Fibroblast of pulmonary artery (primary cell): Measurements from ENCODE around the gene TRIO.

ENCODE experiments used
- DNase-seq: peaks from one replicate; pipeline ENCODE4 v3.0.0-alpha.2; 2010; ENCODE audit warnings: low read depth
- H3K4me3 ChIP-seq: replicated peaks from 2 replicates; pipeline ENCODE4 v1.5.1; 2011; ENCODE audit warnings: low read depth, mild to moderate bottlenecking, control low read depth, low read length, moderate library complexity
- TF ChIP-seq, protein P1 (sequence below): IDR thresholded peaks from 2 replicates; pipeline ENCODE4 v1.5.1; 2011; ENCODE audit warnings: mild to moderate bottlenecking, control low read depth, low read length, inconsistent platforms; ENCODE audit errors: missing control alignments

TRIO gene

GRCh38 chr5:14251733-14252132 is 108.6 kb downstream of the TRIO start:
- no peak for DNase-seq
- TF ChIP-seq, protein P1, sequence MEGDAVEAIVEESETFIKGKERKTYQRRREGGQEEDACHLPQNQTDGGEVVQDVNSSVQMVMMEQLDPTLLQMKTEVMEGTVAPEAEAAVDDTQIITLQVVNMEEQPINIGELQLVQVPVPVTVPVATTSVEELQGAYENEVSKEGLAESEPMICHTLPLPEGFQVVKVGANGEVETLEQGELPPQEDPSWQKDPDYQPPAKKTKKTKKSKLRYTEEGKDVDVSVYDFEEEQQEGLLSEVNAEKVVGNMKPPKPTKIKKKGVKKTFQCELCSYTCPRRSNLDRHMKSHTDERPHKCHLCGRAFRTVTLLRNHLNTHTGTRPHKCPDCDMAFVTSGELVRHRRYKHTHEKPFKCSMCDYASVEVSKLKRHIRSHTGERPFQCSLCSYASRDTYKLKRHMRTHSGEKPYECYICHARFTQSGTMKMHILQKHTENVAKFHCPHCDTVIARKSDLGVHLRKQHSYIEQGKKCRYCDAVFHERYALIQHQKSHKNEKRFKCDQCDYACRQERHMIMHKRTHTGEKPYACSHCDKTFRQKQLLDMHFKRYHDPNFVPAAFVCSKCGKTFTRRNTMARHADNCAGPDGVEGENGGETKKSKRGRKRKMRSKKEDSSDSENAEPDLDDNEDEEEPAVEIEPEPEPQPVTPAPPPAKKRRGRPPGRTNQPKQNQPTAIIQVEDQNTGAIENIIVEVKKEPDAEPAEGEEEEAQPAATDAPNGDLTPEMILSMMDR = no peak
- no peak overlapping the region for H3K4me3 ChIP-seq

DNA sequence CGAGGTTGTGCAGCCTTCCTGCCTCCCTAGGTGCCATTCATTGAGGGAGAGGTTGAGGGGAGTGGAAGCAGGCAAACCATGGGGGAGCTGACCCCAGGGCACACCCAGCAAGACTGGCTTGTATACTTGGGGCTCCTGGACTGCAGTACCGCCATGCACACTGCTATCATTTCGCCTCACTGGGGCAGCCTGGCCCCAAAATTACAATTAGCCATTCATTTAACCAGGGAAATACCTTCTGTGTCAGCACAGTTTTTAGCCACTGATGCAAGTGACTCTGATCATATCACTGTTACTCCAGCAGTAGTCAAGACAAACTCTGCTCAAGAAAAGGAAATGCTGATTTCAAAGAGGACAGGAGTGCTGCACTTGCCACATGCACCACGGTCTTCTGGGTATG is 109.7 kb downstream of the TRIO start:
- no peak overlapping the region for H3K4me3 ChIP-seq
- TF ChIP-seq, protein P1 = no peak
- no peak for DNase-seq

DNA sequence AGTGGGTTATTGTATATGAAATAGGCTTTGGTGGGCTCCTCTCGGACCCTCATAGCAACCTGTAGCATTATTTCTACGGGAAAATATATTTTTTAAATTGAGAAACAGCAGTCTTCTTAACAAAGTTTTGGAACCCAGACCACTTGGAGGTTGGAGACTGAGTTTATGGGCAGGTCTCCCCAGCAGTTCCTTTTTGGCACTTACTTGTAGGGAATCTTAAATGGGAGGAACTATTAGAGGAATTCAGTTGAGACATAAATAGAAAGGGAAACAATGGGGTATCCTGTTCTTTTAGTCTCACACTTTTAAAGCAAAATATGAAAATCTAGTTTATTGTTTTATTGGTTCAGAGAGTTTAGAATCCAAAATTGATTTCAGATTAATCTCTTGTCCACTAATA is 111.5 kb downstream of the TRIO start:
- no peak overlapping the region for H3K4me3 ChIP-seq
- no peak for DNase-seq
- TF ChIP-seq, protein P1 = no peak

- TF ChIP-seq, protein P1 = no peak
- H3K4me3 ChIP-seq = no peak overlapping the region
- no peak for DNase-seq
Observed at GRCh38 chr5:14256026-14256690, 113.0 kb downstream of the TRIO start.

DNA sequence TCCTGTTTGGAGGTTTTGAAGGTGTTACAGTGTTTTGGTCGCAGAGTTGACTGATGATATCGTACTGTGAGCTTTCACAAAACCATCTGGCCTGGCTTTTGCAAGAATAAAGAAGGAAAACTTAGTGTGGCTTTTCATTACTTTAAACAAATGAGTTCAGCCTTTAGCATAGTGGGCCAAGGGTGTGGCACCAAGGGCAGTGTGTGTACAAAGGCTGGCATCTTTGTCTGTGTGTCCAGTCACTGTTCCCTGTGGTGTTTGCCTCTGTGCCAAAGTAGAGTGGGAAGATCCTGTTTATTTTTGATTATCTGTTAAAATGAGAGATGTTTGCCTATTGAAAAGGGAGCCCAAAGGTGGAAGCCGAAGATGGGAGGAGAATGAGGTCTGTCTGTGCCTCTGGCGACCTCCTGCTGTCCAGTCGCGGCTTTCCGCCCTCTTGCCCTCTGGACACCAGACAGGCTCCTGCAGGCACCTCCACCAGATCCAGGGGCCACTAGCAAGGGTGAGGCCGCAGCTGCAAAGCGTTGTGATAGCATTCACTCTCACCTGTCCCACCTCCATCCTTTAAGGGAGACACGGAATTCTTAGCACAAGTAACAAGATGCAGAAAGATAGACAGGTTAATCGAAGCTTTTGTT is 113.7 kb downstream of the TRIO start:
- TF ChIP-seq, protein P1 = no peak
- no peak overlapping the region for H3K4me3 ChIP-seq
- no peak for DNase-seq

GRCh38 chr5:14257995-14258403 is 114.9 kb downstream of the TRIO start:
- TF ChIP-seq, protein P1 = no peak
- DNase-seq = no peak

GRCh38 chr5:14258840-14259239 is 115.7 kb downstream of the TRIO start:
- TF ChIP-seq, protein P1 = no peak
- H3K4me3 ChIP-seq = no peak overlapping the region
- no peak for DNase-seq

More at GRCh38 chr5:14257995-14258403, 114.9 kb downstream of the TRIO start:
- H3K4me3 ChIP-seq = no peak overlapping the region
